ENCODE measurements around the gene GABARAP.

DNA sequence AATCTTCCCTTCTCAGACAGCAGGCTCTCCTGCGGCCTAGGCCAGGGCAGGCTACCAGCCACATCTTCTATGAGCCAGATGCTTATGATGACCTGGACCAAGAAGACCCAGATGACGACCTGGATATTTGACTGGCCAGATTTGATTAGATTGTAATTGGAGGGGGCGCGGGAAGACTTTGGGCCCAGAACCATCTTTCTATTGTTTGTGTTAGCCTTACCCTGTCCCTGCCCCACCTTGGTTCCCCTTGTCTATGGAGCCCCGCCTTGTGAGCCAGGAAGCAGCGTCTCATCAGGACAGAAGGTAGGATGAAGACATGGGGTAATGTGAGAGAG, 17.3 kb upstream of the GABARAP start:
- no peak for TF ChIP-seq FOS (IDR thresholded peaks at IDR 0.05; ENCODE audit: low read depth, low read length)
- no peak for TF ChIP-seq CTCF (conservative IDR thresholded peaks at IDR 0.05; ENCODE audit: low read depth, low read length)
- TF ChIP-seq POLR2A (IDR thresholded peaks at IDR 0.05; ENCODE audit: low read depth, low read length), result no peak
- TF ChIP-seq RAD21 (IDR thresholded peaks at IDR 0.05; ENCODE audit: low read length), result no peak
- TF ChIP-seq BHLHE40 (IDR thresholded peaks at IDR 0.05; ENCODE audit: low read depth, low read length), result no peak
- no peak for TF ChIP-seq CEBPB (IDR thresholded peaks at IDR 0.05; ENCODE audit: low read depth, low read length)
- TF ChIP-seq RFX5 (IDR thresholded peaks at IDR 0.05; ENCODE audit: low read depth, low read length), result no peak
- TF ChIP-seq MXI1 (IDR thresholded peaks at IDR 0.05; ENCODE audit: borderline replicate concordance, low read depth, low read length), result no peak
- no peak for TF ChIP-seq MAFK (IDR thresholded peaks at IDR 0.05; ENCODE audit: low read depth, low read length)
- TF ChIP-seq, protein P1, sequence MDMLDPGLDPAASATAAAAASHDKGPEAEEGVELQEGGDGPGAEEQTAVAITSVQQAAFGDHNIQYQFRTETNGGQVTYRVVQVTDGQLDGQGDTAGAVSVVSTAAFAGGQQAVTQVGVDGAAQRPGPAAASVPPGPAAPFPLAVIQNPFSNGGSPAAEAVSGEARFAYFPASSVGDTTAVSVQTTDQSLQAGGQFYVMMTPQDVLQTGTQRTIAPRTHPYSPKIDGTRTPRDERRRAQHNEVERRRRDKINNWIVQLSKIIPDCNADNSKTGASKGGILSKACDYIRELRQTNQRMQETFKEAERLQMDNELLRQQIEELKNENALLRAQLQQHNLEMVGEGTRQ (IDR thresholded peaks at IDR 0.05; ENCODE audit: low read depth, low read length), result no peak
- no peak for TF ChIP-seq MAZ (IDR thresholded peaks at IDR 0.05; ENCODE audit: borderline replicate concordance, low read depth, low read length)

All from IMR-90 (cell line).